GM23338 (cell line): ENCODE results near the gene CAPZB. TPM values are rescaled to one million over a fixed set of nuclear protein-coding genes. Genes with fewer than 3 reads are reported as not detected.

ENCODE experiments used
- ATAC-seq: fragments of 200-7000 bp; cut with Tn5 transposase; 3 replicates; pipeline ENCODE4 v1.9.1; 2020
- DNase-seq: peaks from one replicate; pipeline ENCODE4 v3.0.0-alpha.2; 2015; ENCODE audit warnings: low spot score
- H2AFZ ChIP-seq: fragments of 200-600 bp; sonication (generic); 2 replicates; pipeline ENCODE4 v1.8.0; 2016; ENCODE audit warnings: antibody characterized with exemption, mild to moderate bottlenecking, moderate library complexity
- H3F3A ChIP-seq: fragments of 200-600 bp; sonication (generic); replicated peaks from 2 replicates; pipeline ENCODE4 v1.8.0; 2017; ENCODE audit warnings: antibody characterized with exemption, mixed run types, low read depth
- H3K27ac ChIP-seq: fragments of 200-600 bp; sonication (generic); 2 replicates; pipeline ENCODE4 v1.6.1; 2016; ENCODE audit warnings: low read depth
- H3K27me3 ChIP-seq: fragments of 200-600 bp; sonication (generic); 2 replicates; pipeline ENCODE4 v1.8.0; 2016; ENCODE audit warnings: mild to moderate bottlenecking, mixed run types, moderate library complexity; ENCODE audit not compliant: insufficient read depth
- H3K36me3 ChIP-seq: fragments of 200-600 bp; sonication (generic); 2 replicates; pipeline ENCODE4 v1.8.0; 2016; ENCODE audit warnings: mild to moderate bottlenecking; ENCODE audit not compliant: insufficient read depth
- H3K4me1 ChIP-seq: fragments of 200-600 bp; sonication (generic); 2 replicates; pipeline ENCODE4 v1.8.0; 2016; ENCODE audit warnings: mild to moderate bottlenecking, moderate library complexity; ENCODE audit not compliant: insufficient read depth
- H3K4me2 ChIP-seq: fragments of 200-600 bp; sonication (generic); 2 replicates; pipeline ENCODE4 v1.7.1; 2017; ENCODE audit warnings: mixed run types
- H3K4me3 ChIP-seq: fragments of 200-600 bp; sonication (generic); 2 replicates; pipeline ENCODE4 v1.6.1; 2016; ENCODE audit warnings: mixed run types
- H3K79me2 ChIP-seq: fragments of 200-600 bp; sonication (generic); replicated peaks from 2 replicates; pipeline ENCODE4 v1.8.0; 2017; ENCODE audit warnings: mild to moderate bottlenecking; ENCODE audit not compliant: insufficient read depth
- H3K9me2 ChIP-seq: fragments of 200-600 bp; sonication (generic); 2 replicates; pipeline ENCODE4 v1.8.0; 2017; ENCODE audit not compliant: insufficient read depth
- H4K20me1 ChIP-seq: fragments of 200-600 bp; sonication (generic); replicated peaks from 2 replicates; pipeline ENCODE4 v1.8.0; 2017; ENCODE audit warnings: mild to moderate bottlenecking; ENCODE audit not compliant: insufficient read depth
- H3K27ac Mint-ChIP-seq: 2 replicates; pipeline ENCODE4 v1.8.0; 2020; ENCODE audit warnings: inconsistent platforms, mild to moderate bottlenecking, moderate library complexity, mixed read lengths
- H3K27me3 Mint-ChIP-seq: 3 replicates; pipeline ENCODE4 v1.8.0; 2022; ENCODE audit warnings: low read depth, mild to moderate bottlenecking, moderate library complexity, mixed read lengths, inconsistent platforms; ENCODE audit not compliant: insufficient read depth, poor library complexity
- H3K36me3 Mint-ChIP-seq: 3 replicates; pipeline ENCODE4 v1.8.0; 2021; ENCODE audit warnings: low read depth, mild to moderate bottlenecking, inconsistent platforms, moderate library complexity, mixed read lengths
- H3K4me1 Mint-ChIP-seq: 3 replicates; pipeline ENCODE4 v1.8.0; 2020; ENCODE audit warnings: mild to moderate bottlenecking, inconsistent platforms, mixed read lengths
- H3K4me3 Mint-ChIP-seq: 3 replicates; pipeline ENCODE4 v1.8.0; 2021; ENCODE audit warnings: moderate library complexity, mild to moderate bottlenecking, inconsistent platforms, mixed read lengths
- H3K9me3 Mint-ChIP-seq: 3 replicates; pipeline ENCODE4 v1.8.0; 2020; ENCODE audit warnings: moderate library complexity, mild to moderate bottlenecking, inconsistent platforms, mixed read lengths
- CREB1 ChIP-seq: fragments of 250-450 bp; sonication (Bioruptor Pico); IDR thresholded peaks from 2 replicates; pipeline ENCODE4 v1.5.0; 2020; ENCODE audit warnings: low read depth, mild to moderate bottlenecking, moderate library complexity
- CTCF ChIP-seq, 2 experiments: fragments of 200-600 bp in 1 of 2; sonication (generic) in 1 of 2; conservative IDR thresholded peaks; 2 replicates each; pipeline versions ENCODE4 v1.5.1 to v1.6.1; 2016 to 2017; ENCODE audit warnings: antibody characterized with exemption in 2 of 2, low read depth in 2 of 2, mild to moderate bottlenecking in 2 of 2, moderate library complexity in 1 of 2
- EZH2 ChIP-seq: fragments of 200-600 bp; sonication (generic); IDR thresholded peaks from one replicate; pipeline ENCODE4 v1.8.0; 2017; ENCODE audit warnings: antibody characterized with exemption, mild to moderate bottlenecking, low read depth; ENCODE audit not compliant: unreplicated experiment
- EZH2phosphoT487 ChIP-seq: fragments of 200-600 bp; sonication (generic); IDR thresholded peaks from one replicate; pipeline ENCODE4 v1.8.1; 2018; ENCODE audit warnings: antibody characterized with exemption; ENCODE audit not compliant: unreplicated experiment
- JUNB ChIP-seq: IDR thresholded peaks from one replicate; pipeline ENCODE4 v1.6.1; 2016; ENCODE audit warnings: antibody characterized with exemption; ENCODE audit not compliant: unreplicated experiment
- NANOG ChIP-seq: IDR thresholded peaks from 2 replicates; pipeline ENCODE4 v1.6.1; 2016; ENCODE audit warnings: antibody characterized with exemption, borderline replicate concordance
- POLR2AphosphoS5 ChIP-seq: IDR thresholded peaks from 2 replicates; pipeline ENCODE4 v1.6.1; 2016; ENCODE audit warnings: antibody characterized with exemption, low read depth
- REST ChIP-seq: IDR thresholded peaks from one replicate; pipeline ENCODE4 v1.6.1; 2018; ENCODE audit warnings: antibody characterized with exemption; ENCODE audit not compliant: unreplicated experiment
- STAT1 ChIP-seq: IDR thresholded peaks from one replicate; pipeline ENCODE4 v1.6.1; 2016; ENCODE audit warnings: antibody characterized with exemption; ENCODE audit not compliant: unreplicated experiment
- ZNF114 ChIP-seq: fragments of 250-450 bp; sonication (Bioruptor Pico); IDR thresholded peaks from 2 replicates; pipeline ENCODE4 v1.5.0; 2020; ENCODE audit warnings: mild to moderate bottlenecking, moderate library complexity
- ZNF331 ChIP-seq: fragments of 250-450 bp; sonication (Bioruptor Pico); IDR thresholded peaks from 2 replicates; pipeline ENCODE4 v1.5.0; 2020; ENCODE audit warnings: low read depth, mild to moderate bottlenecking, moderate library complexity
- ZNF462 ChIP-seq: fragments of 250-450 bp; sonication (Bioruptor Pico); IDR thresholded peaks from 2 replicates; pipeline ENCODE4 v1.5.0; 2020; ENCODE audit warnings: mild to moderate bottlenecking, moderate library complexity
- polyA plus RNA-seq: library from polyadenylated mRNA; unstranded; fragments of >200 nt; fragmentation: Nextera tagmentation; extraction: Ambion mirVana; gene quantifications from 2 replicates; pipeline ENCODE4 v1.2.1, GENCODE V29; 2016
- total RNA-seq: library from RNA; depleted of rRNA; stranded (reverse); fragments of >200 nt; shearing (Covaris generic); gene quantifications from 2 replicates; pipeline ENCODE4 v1.2.3, GENCODE V29; 2014
- TF ChIP-seq, protein P1 (sequence below): IDR thresholded peaks from 2 replicates; pipeline ENCODE4 v1.6.1; 2016; ENCODE audit warnings: antibody characterized with exemption

Gene CAPZB
- total and polyA plus RNA-seq, 2 experiments from 2014 or later: 195 to 348 TPM

GRCh38 chr1:19442154-19443096, 42.9 kb downstream of the CAPZB start:
- Mint-ChIP-seq H3K36me3 (0 out of 3 replicates have a peak, but pooled peaks cover 4% of the 10 kb centered on the region), H3K4me3 (no peak overlapping the region; the same call in 2 of the 3 replicates), H3K27ac (peak overlapping the region; percentile 8; the same call in 1 of the 2 replicates), H3K9me3 (no peaks in the 10 kb centered on the region), H3K27me3 (peaks cover 15% of the 10 kb centered on the region), H3K4me1 (peaks cover 64% of the 10 kb centered on the region)
- TF ChIP-seq CTCF (conservative IDR thresholded peaks at IDR 0.05; ENCODE audit: low read depth in 2 of 2) (no peak), JUNB (no peak), REST (no peak), ZNF114 (no peak), NANOG (no peak), EZH2phosphoT487 (no peak), CREB1 (CRISPR knock-in tag) (no peak), STAT1 (no peak), EZH2 (no peak), ZNF331 (CRISPR knock-in tag) (no peak), ZNF462 (CRISPR knock-in tag) (no peak), POLR2AphosphoS5 (no peak)
- TF ChIP-seq, protein P1, sequence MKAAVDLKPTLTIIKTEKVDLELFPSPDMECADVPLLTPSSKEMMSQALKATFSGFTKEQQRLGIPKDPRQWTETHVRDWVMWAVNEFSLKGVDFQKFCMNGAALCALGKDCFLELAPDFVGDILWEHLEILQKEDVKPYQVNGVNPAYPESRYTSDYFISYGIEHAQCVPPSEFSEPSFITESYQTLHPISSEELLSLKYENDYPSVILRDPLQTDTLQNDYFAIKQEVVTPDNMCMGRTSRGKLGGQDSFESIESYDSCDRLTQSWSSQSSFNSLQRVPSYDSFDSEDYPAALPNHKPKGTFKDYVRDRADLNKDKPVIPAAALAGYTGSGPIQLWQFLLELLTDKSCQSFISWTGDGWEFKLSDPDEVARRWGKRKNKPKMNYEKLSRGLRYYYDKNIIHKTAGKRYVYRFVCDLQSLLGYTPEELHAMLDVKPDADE: no peak
- peak overlapping the region; percentile 52 for H3K27ac ChIP-seq
- DNase-seq (no peak), ATAC-seq (no peak)
- peaks cover 100% of the 10 kb centered on the region for H3K79me2 ChIP-seq
- H2AFZ ChIP-seq: no peak overlapping the region
- H4K20me1 ChIP-seq: peaks cover 87% of the 10 kb centered on the region
- H3K4me2 ChIP-seq: 0 out of 2 replicates have a peak overlapping the region, but pooled peaks have one; percentile 31
- H3K9me2 ChIP-seq: no peaks in the 10 kb centered on the region
- no peaks in the 10 kb centered on the region for H3K27me3 ChIP-seq
- peaks cover 50% of the 10 kb centered on the region for H3K4me1 ChIP-seq
- no peak overlapping the region for H3K4me3 ChIP-seq
- H3K36me3 ChIP-seq: no peaks in the 10 kb centered on the region
- peaks cover 5% of the 10 kb centered on the region; the same call in 1 of the 2 replicates for H3F3A ChIP-seq
